Mesendoderm (in vitro differentiated cells): Measurements from ENCODE around the gene PLXND1.

Source experiments
- DNase-seq: peaks from one replicate; pipeline ENCODE4 v3.0.0; 2013
- H2AK5ac ChIP-seq: 2 replicates; pipeline ENCODE4 v1.6.1; 2013; ENCODE audit warnings: low read length, inconsistent platforms
- H2BK120ac ChIP-seq: 2 replicates; pipeline ENCODE4 v1.6.1; 2013; ENCODE audit warnings: low read depth, mild to moderate bottlenecking, low read length, moderate library complexity, mixed read lengths
- H2BK15ac ChIP-seq: replicated peaks from 2 replicates; pipeline ENCODE4 v1.6.1; 2013; ENCODE audit warnings: low read depth, mild to moderate bottlenecking, moderate library complexity
- H2BK5ac ChIP-seq: 2 replicates; pipeline ENCODE4 v1.6.1; 2013; ENCODE audit warnings: low read length, inconsistent platforms
- H3K18ac ChIP-seq: 2 replicates; pipeline ENCODE4 v1.6.1; 2013; ENCODE audit warnings: mild to moderate bottlenecking, low read length, mixed read lengths
- H3K23ac ChIP-seq: one replicate; pipeline ENCODE4 v1.6.1; 2013; ENCODE audit warnings: low read length
- H3K27ac ChIP-seq: 2 replicates; pipeline ENCODE4 v1.5.1; 2013; ENCODE audit warnings: low read depth, mild to moderate bottlenecking, inconsistent platforms, low read length, moderate library complexity
- H3K27me3 ChIP-seq: 2 replicates; pipeline ENCODE4 v1.6.1; 2013; ENCODE audit warnings: low read length, control low read depth, mild to moderate bottlenecking, inconsistent platforms; ENCODE audit not compliant: insufficient read depth, poor library complexity
- H3K36me3 ChIP-seq: 2 replicates; pipeline ENCODE4 v1.6.1; 2013; ENCODE audit warnings: low read length, inconsistent platforms; ENCODE audit not compliant: control insufficient read depth, insufficient read depth
- H3K4ac ChIP-seq: one replicate; pipeline ENCODE4 v1.6.1; 2013; ENCODE audit warnings: low read depth, mild to moderate bottlenecking, low read length, moderate library complexity
- H3K4me1 ChIP-seq: 2 replicates; pipeline ENCODE4 v1.6.1; 2013; ENCODE audit warnings: low read depth, low read length, inconsistent platforms; ENCODE audit not compliant: control insufficient read depth
- H3K4me2 ChIP-seq: 2 replicates; pipeline ENCODE4 v1.6.1; 2013; ENCODE audit warnings: low read length
- H3K4me3 ChIP-seq: 2 replicates; pipeline ENCODE4 v1.5.1; 2013; ENCODE audit warnings: mild to moderate bottlenecking, low read length
- H3K56ac ChIP-seq: one replicate; pipeline ENCODE4 v1.6.1; 2013; ENCODE audit warnings: low read length
- H3K79me1 ChIP-seq: 2 replicates; pipeline ENCODE4 v1.6.1; 2013; ENCODE audit warnings: low read length, inconsistent platforms
- H3K79me2 ChIP-seq: 2 replicates; pipeline ENCODE4 v1.6.1; 2013; ENCODE audit warnings: mild to moderate bottlenecking, low read length; ENCODE audit not compliant: control insufficient read depth, insufficient read depth
- H3K9ac ChIP-seq: 2 replicates; pipeline ENCODE4 v1.6.1; 2013; ENCODE audit warnings: low read length, inconsistent platforms
- H4K5ac ChIP-seq: one replicate; pipeline ENCODE4 v1.6.1; 2013; ENCODE audit warnings: low read length
- H4K8ac ChIP-seq: one replicate; pipeline ENCODE4 v1.6.1; 2013; ENCODE audit warnings: low read depth, mild to moderate bottlenecking, control low read depth, low read length, moderate library complexity
- WGBS: extraction: QIAGEN DNeasy Blood & Tissue Kit; methylation state at CpG from one replicate; pipeline ENCODE4 v1.1.7; 2013; ENCODE audit warnings: low lambda C conversion rate, missing lambda C conversion rate; ENCODE audit not compliant: insufficient coverage; ENCODE audit errors: extremely low coverage; 5-methylcytosine and 5-hydroxymethylcytosine counted together

Gene PLXND1

GRCh38 chr3:129593595-129594339 is 12.7 kb downstream of the PLXND1 start:
- Histone ChIP-seq H3K56ac (peak overlapping the region; percentile 86), H3K79me2 (peaks cover 64% of the 10 kb centered on the region), H3K4ac (peak overlapping the region; percentile 11), H2BK120ac (no peak overlapping the region), H3K36me3 (no peaks in the 10 kb centered on the region), H4K8ac (no peak overlapping the region), H3K4me1 (peaks cover 27% of the 10 kb centered on the region), H3K23ac (no peak overlapping the region), H3K79me1 (peaks cover 21% of the 10 kb centered on the region), H3K9ac (peak overlapping the region; percentile 59), H3K4me2 (no peak overlapping the region), H3K18ac (peak overlapping the region; percentile 3), H3K27ac (peak overlapping the region; percentile 71), H2BK5ac (peak overlapping the region; percentile 77), H3K27me3 (no peaks in the 10 kb centered on the region), H4K5ac (no peak overlapping the region), H2AK5ac (peak overlapping the region; percentile 77), H3K4me3 (no peak overlapping the region), H2BK15ac (no peak overlapping the region)
- peak; percentile 55 for DNase-seq
- WGBS: no CpG with 5 or more reads among the region's 22 CpGs

- Histone ChIP-seq H3K4me3 (no peak overlapping the region), H3K4me2 (peak overlapping the region; percentile 32), H3K56ac (peak overlapping the region; percentile 86), H3K36me3 (no peaks in the 10 kb centered on the region), H2BK120ac (no peak overlapping the region), H2AK5ac (peak overlapping the region; percentile 87), H3K27me3 (no peaks in the 10 kb centered on the region), H3K4ac (peak overlapping the region; percentile 19), H4K8ac (no peak overlapping the region), H2BK15ac (no peak overlapping the region), H3K18ac (peak overlapping the region; percentile 29), H3K27ac (peak overlapping the region; percentile 71), H3K4me1 (peaks cover 26% of the 10 kb centered on the region), H3K79me1 (peaks cover 19% of the 10 kb centered on the region), H3K23ac (no peak overlapping the region), H3K79me2 (peaks cover 58% of the 10 kb centered on the region), H3K9ac (peak overlapping the region; percentile 59), H4K5ac (no peak overlapping the region), H2BK5ac (peak overlapping the region; percentile 88)
- no peak for DNase-seq
- no CpG with 5 or more reads among the region's 8 CpGs for WGBS
Measured at GRCh38 chr3:129593230-129593594, 13.3 kb downstream of the PLXND1 start.

GRCh38 chr3:129592381-129593131 is 13.9 kb downstream of the PLXND1 start:
- no peaks in the 10 kb centered on the region for H3K27me3 ChIP-seq
- H4K5ac ChIP-seq: no peak overlapping the region
- peak overlapping the region; percentile 89 for H3K4ac ChIP-seq
- peak; percentile 85 for DNase-seq
- no CpG with 5 or more reads among the region's 26 CpGs for WGBS
- H3K79me2 ChIP-seq: peaks cover 52% of the 10 kb centered on the region
- peak overlapping the region; percentile 87 for H2AK5ac ChIP-seq
- H3K9ac ChIP-seq: peak overlapping the region; percentile 75
- H3K27ac ChIP-seq: peak overlapping the region; percentile 71
- no peak overlapping the region for H3K4me3 ChIP-seq
- peak overlapping the region; percentile 86 for H3K56ac ChIP-seq
- peak overlapping the region; percentile 29 for H3K18ac ChIP-seq
- no peak overlapping the region for H3K23ac ChIP-seq
- no peak overlapping the region for H2BK15ac ChIP-seq
- no peaks in the 10 kb centered on the region for H3K36me3 ChIP-seq
- H3K4me2 ChIP-seq: peak overlapping the region; percentile 36
- peaks cover 19% of the 10 kb centered on the region for H3K79me1 ChIP-seq
- peaks cover 20% of the 10 kb centered on the region for H3K4me1 ChIP-seq
- peak overlapping the region; percentile 88 for H2BK5ac ChIP-seq
- H2BK120ac ChIP-seq: peak overlapping the region; percentile 61
- H4K8ac ChIP-seq: no peak overlapping the region

GRCh38 chr3:129591932-129592331 is 14.5 kb downstream of the PLXND1 start:
- peaks cover 45% of the 10 kb centered on the region for H3K79me2 ChIP-seq
- H3K79me1 ChIP-seq: peaks cover 19% of the 10 kb centered on the region
- no peaks in the 10 kb centered on the region for H3K36me3 ChIP-seq
- no peak for DNase-seq
- H3K4me1 ChIP-seq: peaks cover 16% of the 10 kb centered on the region
- no peaks in the 10 kb centered on the region for H3K27me3 ChIP-seq
- H3K23ac ChIP-seq: peak overlapping the region; percentile 10
- peak overlapping the region; percentile 75 for H3K9ac ChIP-seq
- no peak overlapping the region for H3K4me2 ChIP-seq
- no peak overlapping the region for H2AK5ac ChIP-seq
- no peak overlapping the region for H3K4ac ChIP-seq
- H2BK15ac ChIP-seq: no peak overlapping the region
- no peak overlapping the region for H3K4me3 ChIP-seq
- H3K27ac ChIP-seq: peak overlapping the region; percentile 49
- no peak overlapping the region for H4K8ac ChIP-seq
- no CpG with 5 or more reads among the region's 8 CpGs for WGBS
- peak overlapping the region; percentile 33 for H2BK5ac ChIP-seq
- H3K56ac ChIP-seq: peak overlapping the region; percentile 84
- H3K18ac ChIP-seq: no peak overlapping the region
- no peak overlapping the region for H2BK120ac ChIP-seq
- no peak overlapping the region for H4K5ac ChIP-seq

GRCh38 chr3:129590215-129590614 is 16.3 kb downstream of the PLXND1 start:
- no peaks in the 10 kb centered on the region for H3K36me3 ChIP-seq
- H3K4me1 ChIP-seq: peaks cover 12% of the 10 kb centered on the region

More at GRCh38 chr3:129590215-129590614, 16.3 kb downstream of the PLXND1 start:
- Histone ChIP-seq H3K4me3 (no peak overlapping the region), H3K18ac (no peak overlapping the region), H4K8ac (no peak overlapping the region), H3K56ac (peak overlapping the region; percentile 44), H3K27ac (no peak overlapping the region), H2AK5ac (no peak overlapping the region), H3K79me1 (peaks cover 15% of the 10 kb centered on the region), H2BK120ac (no peak overlapping the region), H4K5ac (no peak overlapping the region), H3K79me2 (peaks cover 28% of the 10 kb centered on the region), H3K4me2 (no peak overlapping the region), H2BK15ac (no peak overlapping the region), H2BK5ac (no peak overlapping the region), H3K9ac (no peak overlapping the region), H3K4ac (no peak overlapping the region), H3K27me3 (no peaks in the 10 kb centered on the region), H3K23ac (no peak overlapping the region)
- no peak for DNase-seq
- WGBS: no CpG with 5 or more reads among the region's 8 CpGs
